Hepatocyte (in vitro differentiated cells): ENCODE data around the gene WNT8B.

ENCODE experiments used
- CTCF ChIP-seq: fragments of 200-600 bp; sonication (generic); IDR thresholded peaks from 2 replicates; pipeline ENCODE4 v1.5.1; 2016; ENCODE audit warnings: antibody characterized with exemption, mild to moderate bottlenecking; ENCODE audit not compliant: poor library complexity
- EZH2 ChIP-seq: fragments of 200-600 bp; sonication (generic); IDR thresholded peaks from 2 replicates; pipeline ENCODE4 v1.6.1; 2016; ENCODE audit warnings: antibody characterized with exemption, mild to moderate bottlenecking, borderline replicate concordance
- EZH2phosphoT487 ChIP-seq: fragments of 200-600 bp; sonication (generic); IDR thresholded peaks from one replicate; pipeline ENCODE4 v1.6.1; 2018; ENCODE audit warnings: antibody characterized with exemption, mild to moderate bottlenecking, low read depth, moderate library complexity; ENCODE audit not compliant: unreplicated experiment, severe bottlenecking

GRCh38 chr10:100485801-100486495 lies 23.1 kb downstream of the WNT8B start:
- TF ChIP-seq CTCF (no peak), EZH2phosphoT487 (no peak), EZH2 (no peak)
